Stimulated activated CD8-positive, alpha-beta memory T cell treated with anti-CD3 and anti-CD28 coated beads, Interleukin-7, amount 100 ng/mL, for 1 hour (primary cell): ENCODE data around the gene C20orf141.
A peak's percentile ranks its signal among the peaks of the same experiment; 100 is the strongest.
"Not testable (repeated sequence)": the region's sequence is repeated elsewhere in the genome, so short reads cannot be mapped to it uniquely, and the experiment has no call there.

ENCODE experiments used
- DNase-seq, 2 donors: peaks; one replicate each; pipeline ENCODE4 v3.0.0-alpha.2; 2020; ENCODE audit warnings: low read depth in 2 of 2

C20orf141 gene

GRCh38 chr20:2820084-2820895 is 5.5 kb downstream of the C20orf141 start:
- DNase-seq, result no peak

- DNase-seq, result no peak
Observed at GRCh38 chr20:2820896-2821869, 6.4 kb downstream of the C20orf141 start.

GRCh38 chr20:2822073-2822472 is 7.3 kb downstream of the C20orf141 start:
- DNase-seq, result no peak

GRCh38 chr20:2825761-2826160 is 11.0 kb downstream of the C20orf141 start:
- no peak for DNase-seq

GRCh38 chr20:2826655-2827054 is 11.9 kb downstream of the C20orf141 start:
- DNase-seq, result no peak

GRCh38 chr20:2829376-2829775 is 14.6 kb downstream of the C20orf141 start:
- DNase-seq, result no peak

- DNase-seq, result not testable (repeated sequence)
Observed at GRCh38 chr20:2831206-2831605, 16.4 kb downstream of the C20orf141 start.

- no peak for DNase-seq
Observed at GRCh38 chr20:2833761-2834160, 19.0 kb downstream of the C20orf141 start.

GRCh38 chr20:2834401-2835110 is 19.8 kb downstream of the C20orf141 start:
- no peak for DNase-seq

GRCh38 chr20:2835331-2835796 is 20.6 kb downstream of the C20orf141 start:
- DNase-seq, result no peak

- DNase-seq, result no peak
Observed at GRCh38 chr20:2836035-2836434, 21.2 kb downstream of the C20orf141 start.

GRCh38 chr20:2837221-2837960 is 22.6 kb downstream of the C20orf141 start:
- DNase-seq, result no peak

- no peak for DNase-seq
Observed at GRCh38 chr20:2838170-2838797, 23.5 kb downstream of the C20orf141 start.

GRCh38 chr20:2838847-2839671 is 24.3 kb downstream of the C20orf141 start:
- no peak for DNase-seq

- no peak for DNase-seq
Observed at GRCh38 chr20:2839732-2840137, 24.9 kb downstream of the C20orf141 start.

GRCh38 chr20:2840138-2840966 is 25.6 kb downstream of the C20orf141 start, which contains the start of the genes PCED1A and VPS16:
Gene PCED1A (minus strand): TSS chr20:2840655. CDS start chr20:2839912, 743 bp downstream.
Gene VPS16 (plus strand): TSS chr20:2840745. CDS start chr20:2840775, 30 bp downstream.
- DNase-seq, result peak; percentile 76 to 79

- DNase-seq, result no peak
Observed at GRCh38 chr20:2840967-2841531, 26.3 kb downstream of the C20orf141 start.

- DNase-seq, result no peak
Observed at GRCh38 chr20:2845607-2846006, 30.8 kb downstream of the C20orf141 start.
